LNCaP clone FGC (cell line): ENCODE measurements around the gene CD163L1.

ENCODE experiments used
- DNase-seq: peaks from one replicate; pipeline ENCODE4 v3.0.0-alpha.2; 2011; ENCODE audit warnings: low read depth
- H3K4me3 ChIP-seq: 2 replicates; pipeline ENCODE4 v1.5.1; 2011; ENCODE audit warnings: mild to moderate bottlenecking, low read depth, low read length, control low read depth
- TF ChIP-seq, protein P1 (sequence below): IDR thresholded peaks from 2 replicates; pipeline ENCODE4 v1.5.1; 2012; ENCODE audit warnings: mild to moderate bottlenecking; ENCODE audit not compliant: control insufficient read depth, insufficient read depth; ENCODE audit errors: extremely low read depth

The CD163L1 gene

GRCh38 chr12:7362734-7363133 is 81.2 kb downstream of the CD163L1 start:
- no peak for DNase-seq
- H3K4me3 ChIP-seq: no peak overlapping the region
- TF ChIP-seq, protein P1, sequence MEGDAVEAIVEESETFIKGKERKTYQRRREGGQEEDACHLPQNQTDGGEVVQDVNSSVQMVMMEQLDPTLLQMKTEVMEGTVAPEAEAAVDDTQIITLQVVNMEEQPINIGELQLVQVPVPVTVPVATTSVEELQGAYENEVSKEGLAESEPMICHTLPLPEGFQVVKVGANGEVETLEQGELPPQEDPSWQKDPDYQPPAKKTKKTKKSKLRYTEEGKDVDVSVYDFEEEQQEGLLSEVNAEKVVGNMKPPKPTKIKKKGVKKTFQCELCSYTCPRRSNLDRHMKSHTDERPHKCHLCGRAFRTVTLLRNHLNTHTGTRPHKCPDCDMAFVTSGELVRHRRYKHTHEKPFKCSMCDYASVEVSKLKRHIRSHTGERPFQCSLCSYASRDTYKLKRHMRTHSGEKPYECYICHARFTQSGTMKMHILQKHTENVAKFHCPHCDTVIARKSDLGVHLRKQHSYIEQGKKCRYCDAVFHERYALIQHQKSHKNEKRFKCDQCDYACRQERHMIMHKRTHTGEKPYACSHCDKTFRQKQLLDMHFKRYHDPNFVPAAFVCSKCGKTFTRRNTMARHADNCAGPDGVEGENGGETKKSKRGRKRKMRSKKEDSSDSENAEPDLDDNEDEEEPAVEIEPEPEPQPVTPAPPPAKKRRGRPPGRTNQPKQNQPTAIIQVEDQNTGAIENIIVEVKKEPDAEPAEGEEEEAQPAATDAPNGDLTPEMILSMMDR: no peak

DNA sequence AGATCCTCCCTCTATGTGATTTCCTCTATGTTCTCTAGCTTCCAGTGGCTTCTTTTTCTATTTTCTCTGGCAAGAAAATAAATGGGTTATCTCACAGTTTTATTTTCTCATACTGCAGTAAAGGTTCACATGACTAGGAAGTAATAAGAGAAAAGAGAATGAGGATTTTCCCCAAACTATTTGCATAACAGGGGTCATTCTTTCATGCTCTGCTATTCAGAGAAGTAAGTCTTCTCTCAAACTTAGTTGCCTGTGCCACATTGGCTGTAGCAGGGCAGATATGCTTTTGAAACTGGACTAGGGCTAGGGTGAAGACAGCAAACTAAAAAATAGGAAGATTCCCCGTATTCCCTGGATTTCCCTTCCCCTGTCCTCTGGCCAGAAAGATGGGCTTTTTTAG is 82.7 kb downstream of the CD163L1 start:
- no peak overlapping the region for H3K4me3 ChIP-seq
- TF ChIP-seq, protein P1: no peak
- no peak for DNase-seq

- DNase-seq: no peak
- H3K4me3 ChIP-seq: no peak overlapping the region
- TF ChIP-seq, protein P1: no peak
Observed at GRCh38 chr12:7354529-7354928, 89.4 kb downstream of the CD163L1 start.

DNA sequence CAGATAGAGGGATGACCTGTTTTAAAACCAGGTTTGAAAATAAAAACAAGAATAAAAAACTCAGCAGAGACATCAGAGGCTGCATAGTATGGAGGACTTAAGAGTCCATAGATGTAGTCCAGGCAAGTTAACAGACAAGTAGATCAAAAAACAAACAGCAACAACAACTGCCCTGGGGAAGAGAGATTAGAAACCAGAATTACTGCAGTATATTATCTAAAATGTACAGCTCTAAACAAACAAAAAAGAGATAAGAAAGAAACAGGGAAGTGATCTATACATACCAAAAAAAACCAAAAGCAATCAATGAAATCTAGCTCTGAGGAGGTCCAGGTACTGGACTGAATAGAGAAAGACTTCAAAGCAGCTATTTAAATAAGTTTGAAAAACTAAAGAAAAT is 91.3 kb downstream of the CD163L1 start:
- no peak overlapping the region for H3K4me3 ChIP-seq
- no peak for DNase-seq
- TF ChIP-seq, protein P1: no peak

GRCh38 chr12:7351177-7351576 is 92.8 kb downstream of the CD163L1 start:
- TF ChIP-seq, protein P1: no peak
- DNase-seq: no peak

DNA sequence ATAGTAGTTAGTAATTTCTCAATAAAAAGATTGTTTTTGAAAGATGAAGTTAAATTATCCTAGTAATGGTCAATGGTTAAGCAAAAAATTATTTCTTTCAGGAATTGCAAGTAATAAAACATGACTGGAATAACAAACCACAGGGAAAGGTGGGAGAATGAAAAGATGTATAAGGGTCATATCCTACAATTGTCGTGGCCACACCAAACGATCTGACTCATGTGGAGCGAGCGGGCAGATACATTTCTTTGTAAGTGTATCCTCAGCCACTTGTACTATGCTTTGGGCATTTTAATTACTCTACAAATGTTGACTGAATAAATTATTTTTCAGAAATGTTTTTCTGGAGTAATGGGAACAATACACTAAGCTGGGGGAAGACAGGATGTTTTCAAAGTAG is 94.5 kb downstream of the CD163L1 start:
- H3K4me3 ChIP-seq: no peak overlapping the region
- TF ChIP-seq, protein P1: no peak
- DNase-seq: no peak

More at GRCh38 chr12:7351177-7351576, 92.8 kb downstream of the CD163L1 start:
- H3K4me3 ChIP-seq: no peak overlapping the region

DNA sequence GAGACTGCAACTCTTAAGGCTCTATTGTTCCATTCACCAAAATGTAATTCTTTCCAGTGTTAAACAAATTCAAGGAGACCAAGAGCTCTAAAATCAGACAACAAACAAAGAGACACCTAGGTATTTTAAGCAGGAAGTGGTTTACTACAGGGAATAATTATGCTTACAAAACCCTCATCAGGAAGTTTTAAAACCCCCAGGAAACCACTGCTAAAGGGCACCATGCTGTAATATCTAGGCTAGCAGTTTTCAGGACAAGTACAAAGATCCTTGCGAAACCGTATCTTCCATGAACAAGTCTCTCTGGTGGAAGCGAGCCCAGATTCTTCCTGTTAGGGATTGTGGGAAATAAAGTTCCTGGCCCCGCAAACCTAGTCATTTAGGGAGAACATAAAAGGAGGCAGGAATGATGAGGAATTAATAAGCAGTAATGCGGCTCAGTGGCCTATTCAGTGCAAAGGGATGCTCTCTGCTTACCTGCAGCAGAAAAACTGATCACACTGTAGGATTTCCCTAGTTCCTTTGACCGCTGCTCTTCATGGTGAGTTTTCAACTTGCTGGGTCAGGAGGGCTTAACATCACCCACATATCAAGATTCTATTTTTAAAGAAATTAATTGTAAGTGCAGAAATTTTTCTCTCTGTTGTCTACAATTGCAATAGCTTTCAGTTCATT is 97.3 kb downstream of the CD163L1 start:
- DNase-seq: no peak
- H3K4me3 ChIP-seq: no peak overlapping the region
- TF ChIP-seq, protein P1: no peak
